Naive B cell (primary cell): ENCODE data around the gene PLAU. TPM values are rescaled to one million over a fixed set of nuclear protein-coding genes. Genes with fewer than 3 reads are reported as not detected.
"Not testable (repeated sequence)": the region's sequence is repeated elsewhere in the genome, so short reads cannot be mapped to it uniquely, and the experiment has no call there.

Experiments
- ATAC-seq, 2 donors: fragments of 150-1000 bp; cut with Tn5 transposase; 2 replicates each; pipeline ENCODE4 v1.10.0; 2021; ENCODE audit warnings: low read depth in 2 of 2, mild to moderate bottlenecking in 2 of 2, moderate library complexity in 2 of 2
- DNase-seq: peaks from one replicate; pipeline ENCODE4 v3.0.0; 2022
- H3K27ac Mint-ChIP-seq, 6 donors: one replicate each; pipeline ENCODE4 v1.8.0; 2020 to 2022; ENCODE audit warnings: mild to moderate bottlenecking in 6 of 6, mixed read lengths in 6 of 6, moderate library complexity in 5 of 6, inconsistent platforms in 2 of 6
- H3K27me3 Mint-ChIP-seq, 3 donors: one replicate each; pipeline ENCODE4 v1.8.0; 2021 to 2022; ENCODE audit warnings: mixed read lengths in 3 of 3, mild to moderate bottlenecking in 1 of 3
- H3K36me3 Mint-ChIP-seq, 2 donors: one replicate each; pipeline ENCODE4 v1.8.0; 2020 to 2022; ENCODE audit warnings: mixed read lengths in 2 of 2, inconsistent platforms in 1 of 2, mild to moderate bottlenecking in 1 of 2
- H3K4me1 Mint-ChIP-seq, 3 donors: one replicate each; pipeline ENCODE4 v1.8.0; 2020 to 2022; ENCODE audit warnings: mixed read lengths in 3 of 3, inconsistent platforms in 1 of 3, mild to moderate bottlenecking in 1 of 3, moderate library complexity in 1 of 3
- H3K4me3 Mint-ChIP-seq, 8 donors: one replicate each; pipeline ENCODE4 v1.8.0; 2020 to 2022; ENCODE audit warnings: mild to moderate bottlenecking in 8 of 8, mixed read lengths in 8 of 8, moderate library complexity in 8 of 8, inconsistent platforms in 2 of 8
- H3K9me3 Mint-ChIP-seq, 7 donors: one replicate each; pipeline ENCODE4 v1.8.0; 2020 to 2022; ENCODE audit warnings: mixed read lengths in 7 of 7, mild to moderate bottlenecking in 5 of 7, inconsistent platforms in 2 of 7, moderate library complexity in 1 of 7
- polyA plus RNA-seq, 6 donors: library from polyadenylated mRNA; unstranded; fragments of 300-500 nt; fragmentation: Illumina TruSeq; gene quantifications; one replicate each; pipeline ENCODE4 v1.2.3, GENCODE V29; 2021; ENCODE audit warnings: low read depth in 6 of 6

PLAU gene
- polyA plus RNA-seq, 6 donors from 2014 or later, result 0.12 TPM; not detected in 5

- DNase-seq (no peak), ATAC-seq (no peak)
- Mint-ChIP-seq H3K27me3 (no peaks in the 10 kb centered on the region), H3K4me1 (peaks cover 6 to 10% (median 7%) of the 10 kb centered on the region in 3 donors), H3K27ac (no peak overlapping the region), H3K4me3 (no peak overlapping the region), H3K36me3 (no peaks in the 10 kb centered on the region), H3K9me3 (no peaks in the 10 kb centered on the region)
These were observed 18.5 kb upstream of the PLAU start for GRCh38 chr10:73892310-73893030.

GRCh38 chr10:73893426-73893825 is 17.5 kb upstream of the PLAU start:
- H3K27ac Mint-ChIP-seq, result no peak overlapping the region
- H3K9me3 Mint-ChIP-seq, result no peaks in the 10 kb centered on the region
- DNase-seq, result no peak
- H3K36me3 Mint-ChIP-seq, result no peaks in the 10 kb centered on the region
- ATAC-seq, result no peak
- H3K4me3 Mint-ChIP-seq, result no peak overlapping the region
- H3K27me3 Mint-ChIP-seq, result no peaks in the 10 kb centered on the region
- H3K4me1 Mint-ChIP-seq, result peaks cover 6 to 10% (median 7%) of the 10 kb centered on the region in 3 donors

DNA sequence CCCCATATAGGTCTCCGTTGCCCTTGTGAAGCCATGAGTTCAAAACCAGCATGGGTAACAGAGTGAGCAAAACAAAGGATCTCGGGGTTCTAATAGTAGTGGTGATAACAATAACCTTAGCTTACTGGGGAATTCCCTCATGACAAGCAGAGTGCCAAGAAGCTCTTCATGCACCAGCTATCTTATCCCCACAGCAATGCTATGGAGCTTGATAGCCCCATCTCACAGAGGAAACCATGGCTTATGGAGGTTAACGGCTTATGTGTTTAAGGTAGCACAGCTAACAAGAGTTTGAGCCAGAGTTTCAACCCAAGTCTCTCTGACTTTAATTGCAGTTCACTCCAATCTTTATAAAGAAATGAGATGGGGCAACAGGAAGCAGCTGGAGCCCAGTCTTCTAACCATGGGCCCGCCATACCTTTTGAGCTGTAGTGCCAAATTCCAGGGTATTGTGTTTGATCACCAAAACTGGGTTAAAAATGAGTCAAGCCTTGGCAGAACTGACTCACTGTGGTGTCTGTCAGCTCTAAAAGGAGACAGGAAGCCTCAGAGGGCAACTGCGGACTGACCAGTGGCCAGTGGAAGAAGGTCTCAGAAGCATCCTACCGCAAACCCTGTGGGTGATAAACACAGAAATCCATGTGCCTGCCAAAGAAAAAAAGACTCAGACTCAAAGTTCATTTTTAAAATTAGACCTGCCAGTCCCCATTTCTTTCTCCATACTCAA is 16.5 kb upstream of the PLAU start:
- ATAC-seq (peak in 1 of 2 donors; percentile 32), DNase-seq (no peak)
- H3K27ac Mint-ChIP-seq, result no peak overlapping the region
- no peak overlapping the region for H3K4me3 Mint-ChIP-seq
- peaks cover 2 to 3% (median 2%) of the 10 kb centered on the region in 3 donors for H3K4me1 Mint-ChIP-seq
- peaks cover 0 to 8% (median 0%) of the 10 kb centered on the region in 3 donors for H3K27me3 Mint-ChIP-seq
- no peaks in the 10 kb centered on the region for H3K9me3 Mint-ChIP-seq
- no peaks in the 10 kb centered on the region for H3K36me3 Mint-ChIP-seq

GRCh38 chr10:73895381-73895780 is 15.6 kb upstream of the PLAU start:
- H3K9me3 Mint-ChIP-seq, H3K4me1 Mint-ChIP-seq, DNase-seq, ATAC-seq, H3K4me3 Mint-ChIP-seq, H3K36me3 Mint-ChIP-seq: not testable (repeated sequence)
- peak overlapping the region in 1 of 6 donors; percentile 76 for H3K27ac Mint-ChIP-seq
- peaks cover 0 to 13% (median 4%) of the 10 kb centered on the region in 3 donors for H3K27me3 Mint-ChIP-seq

GRCh38 chr10:73897693-73898092 is 13.2 kb upstream of the PLAU start:
- peaks cover 5 to 15% (median 7%) of the 10 kb centered on the region in 3 donors for H3K27me3 Mint-ChIP-seq
- DNase-seq, result no peak
- no peak for ATAC-seq
- H3K4me3 Mint-ChIP-seq, result no peak overlapping the region
- H3K9me3 Mint-ChIP-seq, result no peaks in the 10 kb centered on the region
- H3K4me1 Mint-ChIP-seq, result peaks cover 0 to 1% (median 0%) of the 10 kb centered on the region in 3 donors
- no peaks in the 10 kb centered on the region for H3K36me3 Mint-ChIP-seq
- H3K27ac Mint-ChIP-seq, result no peak overlapping the region

DNA sequence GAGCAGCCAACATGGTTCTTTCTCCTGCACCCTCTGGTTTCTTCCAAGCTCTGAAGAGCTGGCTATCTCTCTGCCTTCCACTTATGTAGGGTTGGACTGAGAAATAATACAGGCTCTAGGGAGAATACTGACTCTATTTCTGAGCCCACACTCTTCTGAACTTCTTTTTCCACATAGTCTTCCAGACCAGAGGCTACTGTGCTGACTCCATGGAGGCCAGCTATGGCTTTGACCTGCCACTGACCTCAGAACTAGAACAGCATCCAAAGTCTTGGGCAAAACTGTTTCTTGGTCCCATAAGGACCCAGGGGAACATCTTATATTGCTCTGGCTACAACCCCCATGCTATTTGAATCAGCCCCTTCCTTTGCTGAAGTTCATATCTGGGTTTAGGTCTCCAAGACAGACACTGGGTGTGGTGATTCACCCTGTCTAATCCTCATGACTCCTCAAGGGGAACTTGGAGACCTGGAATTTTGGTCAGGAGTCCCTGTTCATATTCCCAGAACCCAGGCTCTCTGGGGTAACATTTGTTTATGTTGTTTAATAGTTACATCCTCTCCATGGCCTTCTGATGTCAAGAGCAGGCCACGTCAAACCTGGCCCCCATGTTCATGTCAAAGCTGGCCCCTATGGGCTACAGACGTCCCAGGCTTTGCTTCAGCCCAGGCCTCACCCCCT is 12.1 kb upstream of the PLAU start:
- no peaks in the 10 kb centered on the region for H3K36me3 Mint-ChIP-seq
- ATAC-seq, result no peak
- no peak for DNase-seq
- peaks cover 5 to 15% (median 7%) of the 10 kb centered on the region in 3 donors for H3K27me3 Mint-ChIP-seq
- H3K4me1 Mint-ChIP-seq, result peaks cover 0 to 1% (median 0%) of the 10 kb centered on the region in 3 donors
- no peak overlapping the region for H3K4me3 Mint-ChIP-seq
- H3K27ac Mint-ChIP-seq, result peak overlapping the region in 1 of 6 donors; percentile 17
- H3K9me3 Mint-ChIP-seq, result no peaks in the 10 kb centered on the region

DNA sequence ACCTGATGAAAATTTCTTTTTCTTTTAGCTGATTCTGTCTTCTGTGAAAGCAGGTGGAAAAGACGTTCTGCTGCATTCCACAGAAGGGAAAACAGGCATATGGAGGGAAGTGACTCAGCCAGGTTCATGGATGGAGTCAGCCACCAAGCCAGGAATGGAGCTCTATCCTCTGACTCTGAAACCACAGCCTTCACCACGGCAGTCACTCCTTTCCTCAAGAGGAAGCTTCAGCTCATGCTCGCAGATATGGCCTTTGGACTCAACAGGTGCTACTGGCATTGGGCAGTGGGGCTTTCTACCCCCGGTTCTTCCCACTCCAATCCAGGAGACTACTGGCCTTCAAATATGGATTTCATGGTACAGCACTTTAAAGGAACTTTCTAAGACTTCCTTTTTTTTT is 11.5 kb upstream of the PLAU start:
- H3K9me3 Mint-ChIP-seq, result no peaks in the 10 kb centered on the region
- H3K4me1 Mint-ChIP-seq, result peaks cover 0 to 1% (median 0%) of the 10 kb centered on the region in 3 donors
- H3K27ac Mint-ChIP-seq, result no peak overlapping the region
- H3K27me3 Mint-ChIP-seq, result peaks cover 9 to 18% (median 10%) of the 10 kb centered on the region in 3 donors
- DNase-seq (no peak), ATAC-seq (no peak)
- no peaks in the 10 kb centered on the region for H3K36me3 Mint-ChIP-seq
- H3K4me3 Mint-ChIP-seq, result no peak overlapping the region

DNA sequence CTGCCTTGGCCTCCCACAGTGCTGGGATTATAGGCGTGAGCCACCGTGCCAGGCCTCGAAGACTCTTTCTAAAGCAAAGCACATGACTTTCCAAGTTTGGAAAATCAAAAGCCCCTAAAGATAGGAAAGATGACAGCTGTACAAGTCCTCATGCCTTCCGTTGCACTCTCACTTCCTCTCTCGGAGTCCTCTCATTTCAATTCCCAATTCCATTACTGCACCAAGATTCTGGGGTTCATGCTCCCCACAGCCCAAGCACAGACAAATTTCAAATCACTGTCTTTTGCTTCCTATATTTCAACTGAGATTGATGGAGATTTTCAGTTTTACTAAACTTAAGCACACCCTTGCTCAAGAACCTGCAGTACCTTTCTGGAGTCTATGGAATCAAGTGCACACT is 10.9 kb upstream of the PLAU start:
- Mint-ChIP-seq H3K36me3 (no peaks in the 10 kb centered on the region), H3K9me3 (no peaks in the 10 kb centered on the region), H3K4me3 (no peak overlapping the region), H3K27ac (peak overlapping the region in 1 of 6 donors; percentile 49), H3K27me3 (peaks cover 10 to 20% (median 13%) of the 10 kb centered on the region in 3 donors), H3K4me1 (peaks cover 0 to 1% (median 0%) of the 10 kb centered on the region in 3 donors)
- no peak for ATAC-seq
- no peak for DNase-seq

- no peak for ATAC-seq
- Mint-ChIP-seq H3K27me3 (peaks cover 10 to 26% (median 22%) of the 10 kb centered on the region in 3 donors), H3K36me3 (no peaks in the 10 kb centered on the region), H3K9me3 (no peaks in the 10 kb centered on the region), H3K27ac (no peak overlapping the region), H3K4me1 (peaks cover 0 to 1% (median 0%) of the 10 kb centered on the region in 3 donors), H3K4me3 (no peak overlapping the region)
- DNase-seq, result no peak
These were observed 9.7 kb upstream of the PLAU start for GRCh38 chr10:73901261-73901660.

DNA sequence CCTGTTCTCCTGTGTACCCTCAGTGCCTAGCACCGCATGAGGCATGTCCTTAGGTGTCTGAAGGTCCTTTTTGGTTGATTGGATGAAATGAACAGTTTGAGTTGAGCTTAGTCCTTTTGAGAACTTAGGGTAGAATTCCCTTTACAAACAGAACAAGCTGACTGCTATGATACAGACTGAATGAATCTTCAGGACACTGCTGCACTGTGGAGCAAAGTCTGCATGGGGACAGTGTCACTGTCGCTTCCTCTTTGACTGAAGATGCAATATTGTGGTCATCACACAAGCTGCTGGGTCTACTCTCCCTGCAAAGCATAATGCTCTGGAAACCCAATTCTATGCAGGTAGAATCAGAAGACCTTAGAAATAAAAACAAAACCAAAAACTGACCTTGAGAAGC is 8.6 kb upstream of the PLAU start:
- no peaks in the 10 kb centered on the region for H3K9me3 Mint-ChIP-seq

DNA sequence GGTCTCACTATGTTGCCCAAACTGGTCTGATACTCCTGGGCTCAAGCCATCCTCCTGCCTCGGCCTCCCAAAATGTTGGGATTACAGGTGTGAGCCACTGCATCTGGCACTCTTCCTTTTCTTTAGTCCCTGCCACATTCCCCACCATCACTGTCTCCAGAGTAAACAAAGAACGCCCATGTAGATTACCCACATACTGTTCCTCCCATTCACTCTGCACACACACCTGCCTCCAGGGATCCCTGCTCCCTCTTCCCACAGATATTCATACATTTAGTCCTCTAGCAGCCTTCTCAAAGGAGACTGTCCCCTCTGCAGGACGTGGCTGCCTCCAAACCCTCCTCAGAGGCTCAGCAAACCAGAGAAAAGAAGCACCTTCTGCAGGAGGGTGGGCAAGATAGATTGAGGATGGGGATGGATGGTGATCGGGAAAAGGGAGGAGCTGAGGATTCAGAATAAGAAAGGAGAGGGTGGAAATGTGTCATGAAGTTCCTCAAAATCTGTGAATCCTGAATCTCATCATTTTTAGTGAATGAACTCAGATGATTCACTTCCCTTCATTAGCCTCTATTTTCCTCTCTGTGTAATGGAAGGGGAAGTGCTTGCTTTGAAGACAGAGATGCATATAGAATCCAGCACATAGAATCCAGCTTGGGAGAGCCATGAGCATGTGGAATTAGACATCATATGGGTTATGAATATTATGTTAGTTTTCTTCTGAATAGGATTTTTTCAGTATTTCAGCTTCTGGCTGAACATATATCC is 5.5 kb upstream of the PLAU start:
- Mint-ChIP-seq H3K9me3 (no peaks in the 10 kb centered on the region), H3K4me1 (peaks cover 5 to 21% (median 18%) of the 10 kb centered on the region in 3 donors), H3K36me3 (no peaks in the 10 kb centered on the region), H3K27ac (peak overlapping the region in 1 of 6 donors; percentile 44), H3K27me3 (peaks cover 25 to 31% (median 29%) of the 10 kb centered on the region in 3 donors), H3K4me3 (no peak overlapping the region)
- no peak for ATAC-seq
- DNase-seq, result no peak

More for the DNA sequence above, 8.6 kb upstream of the PLAU start:
- Mint-ChIP-seq H3K27me3 (peaks cover 10 to 37% (median 22%) of the 10 kb centered on the region in 3 donors), H3K4me1 (peaks cover 0 to 1% (median 0%) of the 10 kb centered on the region in 3 donors), H3K36me3 (no peaks in the 10 kb centered on the region), H3K4me3 (no peak overlapping the region), H3K27ac (no peak overlapping the region)
- DNase-seq, result no peak
- ATAC-seq, result no peak

DNA sequence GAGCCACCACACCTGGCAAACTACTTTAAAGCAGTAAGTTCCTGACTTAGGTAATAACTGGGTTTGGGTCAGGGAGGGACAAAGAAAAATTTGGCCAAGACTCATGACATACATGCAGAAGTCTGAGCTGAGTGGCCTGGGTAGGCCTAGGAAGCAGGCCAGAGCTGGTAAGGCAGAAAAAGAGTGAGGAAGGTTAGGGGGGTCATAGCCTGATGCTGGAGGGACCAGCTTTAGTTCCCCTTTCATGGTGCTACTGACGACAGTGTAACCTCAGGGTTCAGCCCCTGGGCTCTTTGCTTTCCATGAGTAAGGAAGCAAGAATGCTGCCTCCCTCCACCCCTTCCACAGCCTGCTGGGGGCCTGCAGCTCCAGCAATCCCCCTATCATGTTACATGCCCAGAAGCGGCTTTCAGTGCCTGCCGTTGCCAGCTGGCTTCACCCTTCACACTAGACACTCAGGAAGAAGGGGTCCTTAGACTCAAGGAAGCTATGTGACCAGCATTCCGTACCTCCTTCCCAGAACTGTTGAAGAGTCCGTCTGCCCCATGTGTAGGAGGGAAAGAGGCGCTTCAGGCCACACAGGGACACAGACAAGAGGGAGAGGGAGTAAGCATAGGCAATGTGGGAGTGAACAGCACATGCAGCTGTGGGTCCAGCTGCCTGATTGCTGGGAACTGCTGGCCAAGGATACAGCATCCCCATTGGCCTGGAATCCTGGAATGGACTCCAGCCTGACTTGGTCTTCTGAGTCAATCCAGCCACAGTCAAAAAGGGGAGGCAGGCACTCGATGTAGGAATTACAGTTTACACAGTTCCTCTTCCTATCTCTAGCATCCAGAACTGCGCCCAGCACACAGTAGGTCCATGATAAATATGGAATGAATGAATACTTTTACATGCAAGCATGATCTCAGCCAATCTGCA is 4.1 kb upstream of the PLAU start:
- Mint-ChIP-seq H3K27me3 (peaks cover 24 to 42% (median 37%) of the 10 kb centered on the region in 3 donors), H3K4me1 (peaks cover 13 to 31% (median 28%) of the 10 kb centered on the region in 3 donors), H3K36me3 (no peaks in the 10 kb centered on the region), H3K4me3 (no peak overlapping the region), H3K9me3 (no peaks in the 10 kb centered on the region), H3K27ac (peak overlapping the region in 1 of 6 donors; percentile 62)
- no peak for ATAC-seq
- DNase-seq, result no peak
